Measurements from ENCODE around the gene UGT3A2.

UGT3A2 gene

GRCh38 chr5:36055984-36056383, 10.7 kb downstream of the UGT3A2 start:
- H4K20me1 ChIP-seq (ENCODE audit: low read depth, low read length), result no peaks in the 10 kb centered on the region
- no peak overlapping the region for H3K27ac ChIP-seq (ENCODE audit: low read depth, low read length)
- H3K79me2 ChIP-seq (ENCODE audit: insufficient read depth, low read length), result no peaks in the 10 kb centered on the region
- H3K9ac ChIP-seq (ENCODE audit: low read length), result no peak overlapping the region
- no peaks in the 10 kb centered on the region for H3F3A ChIP-seq (ENCODE audit: insufficient read depth)
- H3K36me3 ChIP-seq (ENCODE audit: low read length), result no peaks in the 10 kb centered on the region
- no peaks in the 10 kb centered on the region for H3K27me3 ChIP-seq (ENCODE audit: low read length)
- H3K4me3 ChIP-seq (ENCODE audit: insufficient read depth, low read length, poor library complexity, severe bottlenecking), result no peak overlapping the region
- TF ChIP-seq EZH2phosphoT487 (conservative IDR thresholded peaks at IDR 0.05; ENCODE audit: low read length), result no peak
- TF ChIP-seq CTCF (IDR thresholded peaks at IDR 0.05; ENCODE audit: insufficient read depth, low read length, poor library complexity, severe bottlenecking), result no peak
- no peak overlapping the region for H3K4me2 ChIP-seq (ENCODE audit: low read depth, low read length, poor library complexity, severe bottlenecking)
- no peaks in the 10 kb centered on the region for H3K9me2 ChIP-seq (replicated peaks; ENCODE audit: insufficient read depth, low read length)
- no peaks in the 10 kb centered on the region for H3K9me3 ChIP-seq (ENCODE audit: insufficient read depth, low read length)
- H2AFZ ChIP-seq (ENCODE audit: low read depth, low read length, severe bottlenecking), result no peak overlapping the region

GRCh38 chr5:36054647-36055046, 12.0 kb downstream of the UGT3A2 start:
- no peaks in the 10 kb centered on the region for H3K27me3 ChIP-seq (ENCODE audit: low read length)
- H3K4me3 ChIP-seq (ENCODE audit: insufficient read depth, low read length, poor library complexity, severe bottlenecking), result no peak overlapping the region
- no peak overlapping the region for H2AFZ ChIP-seq (ENCODE audit: low read depth, low read length, severe bottlenecking)
- H3K36me3 ChIP-seq (ENCODE audit: low read length), result no peaks in the 10 kb centered on the region
- no peaks in the 10 kb centered on the region for H3F3A ChIP-seq (ENCODE audit: insufficient read depth)
- no peak overlapping the region for H3K4me2 ChIP-seq (ENCODE audit: low read depth, low read length, poor library complexity, severe bottlenecking)
- no peaks in the 10 kb centered on the region for H3K9me3 ChIP-seq (ENCODE audit: insufficient read depth, low read length)
- H3K9me2 ChIP-seq (replicated peaks; ENCODE audit: insufficient read depth, low read length), result no peaks in the 10 kb centered on the region
- no peaks in the 10 kb centered on the region for H3K79me2 ChIP-seq (ENCODE audit: insufficient read depth, low read length)
- no peak overlapping the region for H3K9ac ChIP-seq (ENCODE audit: low read length)
- TF ChIP-seq EZH2phosphoT487 (conservative IDR thresholded peaks at IDR 0.05; ENCODE audit: low read length) (no peak), CTCF (IDR thresholded peaks at IDR 0.05; ENCODE audit: insufficient read depth, low read length, poor library complexity, severe bottlenecking) (no peak)
- no peaks in the 10 kb centered on the region for H4K20me1 ChIP-seq (ENCODE audit: low read depth, low read length)
- no peak overlapping the region for H3K27ac ChIP-seq (ENCODE audit: low read depth, low read length)

DNA sequence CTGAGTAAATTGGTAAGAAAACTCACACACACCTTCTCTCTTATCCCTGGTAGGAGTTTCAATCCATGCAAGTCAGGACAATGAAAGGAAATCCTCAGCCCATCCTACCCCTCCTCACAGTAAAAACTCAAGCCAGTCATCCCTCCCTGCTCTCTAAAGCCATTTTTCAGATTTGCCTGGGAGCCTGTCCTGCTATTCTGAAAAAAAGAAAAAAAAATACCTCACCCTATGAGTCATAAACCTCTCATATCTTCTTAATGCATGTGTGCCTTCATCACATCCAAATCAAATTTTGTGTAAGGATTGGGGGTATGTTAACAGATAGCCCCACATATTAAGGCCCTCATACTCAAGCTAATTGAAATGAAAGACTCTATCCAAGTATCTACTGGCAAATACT, 14.1 kb downstream of the UGT3A2 start:
- no peak overlapping the region for H3K27ac ChIP-seq (ENCODE audit: low read depth, low read length)
- H2AFZ ChIP-seq (ENCODE audit: low read depth, low read length, severe bottlenecking), result no peak overlapping the region
- H3K9me2 ChIP-seq (replicated peaks; ENCODE audit: insufficient read depth, low read length), result no peaks in the 10 kb centered on the region
- H3F3A ChIP-seq (ENCODE audit: insufficient read depth), result no peaks in the 10 kb centered on the region
- no peaks in the 10 kb centered on the region for H4K20me1 ChIP-seq (ENCODE audit: low read depth, low read length)
- no peaks in the 10 kb centered on the region for H3K9me3 ChIP-seq (ENCODE audit: insufficient read depth, low read length)
- no peak overlapping the region for H3K4me3 ChIP-seq (ENCODE audit: insufficient read depth, low read length, poor library complexity, severe bottlenecking)
- no peak overlapping the region for H3K4me2 ChIP-seq (ENCODE audit: low read depth, low read length, poor library complexity, severe bottlenecking)
- H3K79me2 ChIP-seq (ENCODE audit: insufficient read depth, low read length), result no peaks in the 10 kb centered on the region
- no peaks in the 10 kb centered on the region for H3K27me3 ChIP-seq (ENCODE audit: low read length)
- no peaks in the 10 kb centered on the region for H3K36me3 ChIP-seq (ENCODE audit: low read length)
- TF ChIP-seq CTCF (IDR thresholded peaks at IDR 0.05; ENCODE audit: insufficient read depth, low read length, poor library complexity, severe bottlenecking) (no peak), EZH2phosphoT487 (conservative IDR thresholded peaks at IDR 0.05; ENCODE audit: low read length) (no peak)
- no peak overlapping the region for H3K9ac ChIP-seq (ENCODE audit: low read length)

GRCh38 chr5:36049949-36050348, 16.7 kb downstream of the UGT3A2 start:
- Histone ChIP-seq H3F3A (ENCODE audit: insufficient read depth) (no peaks in the 10 kb centered on the region), H2AFZ (ENCODE audit: low read depth, low read length, severe bottlenecking) (no peak overlapping the region), H3K4me3 (ENCODE audit: insufficient read depth, low read length, poor library complexity, severe bottlenecking) (no peak overlapping the region), H3K79me2 (ENCODE audit: insufficient read depth, low read length) (no peaks in the 10 kb centered on the region), H3K9me3 (ENCODE audit: insufficient read depth, low read length) (no peaks in the 10 kb centered on the region), H3K27ac (ENCODE audit: low read depth, low read length) (no peak overlapping the region), H4K20me1 (ENCODE audit: low read depth, low read length) (no peaks in the 10 kb centered on the region), H3K36me3 (ENCODE audit: low read length) (no peaks in the 10 kb centered on the region), H3K9ac (ENCODE audit: low read length) (no peak overlapping the region), H3K4me2 (ENCODE audit: low read depth, low read length, poor library complexity, severe bottlenecking) (no peak overlapping the region), H3K27me3 (ENCODE audit: low read length) (no peaks in the 10 kb centered on the region), H3K9me2 (replicated peaks; ENCODE audit: insufficient read depth, low read length) (no peaks in the 10 kb centered on the region)
- TF ChIP-seq EZH2phosphoT487 (conservative IDR thresholded peaks at IDR 0.05; ENCODE audit: low read length) (no peak), CTCF (IDR thresholded peaks at IDR 0.05; ENCODE audit: insufficient read depth, low read length, poor library complexity, severe bottlenecking) (no peak)
